Skeletal muscle tissue (tissue), 4 donors: Measurements from ENCODE around the gene GAA. TPM values are rescaled to one million over a fixed set of nuclear protein-coding genes. Genes with fewer than 3 reads are reported as not detected.

Experiments
- H3K27ac ChIP-seq: one replicate; pipeline ENCODE4 v1.7.0; 2013; ENCODE audit warnings: mild to moderate bottlenecking, low read depth, low read length, inconsistent platforms
- H3K27me3 ChIP-seq, 3 donors: one replicate each; pipeline ENCODE4 v1.7.0; 2013; ENCODE audit warnings: low read length in 3 of 3; ENCODE audit not compliant: control insufficient read depth in 3 of 3, insufficient read depth in 3 of 3
- H3K36me3 ChIP-seq, 3 donors: one replicate each; pipeline ENCODE4 v1.7.0; 2013; ENCODE audit warnings: low read length in 3 of 3; ENCODE audit not compliant: control insufficient read depth in 3 of 3, insufficient read depth in 3 of 3
- H3K4me1 ChIP-seq, 3 donors: one replicate each; pipeline ENCODE4 v1.7.0; 2013; ENCODE audit warnings: low read length in 3 of 3, mild to moderate bottlenecking in 3 of 3; ENCODE audit not compliant: control insufficient read depth in 3 of 3, insufficient read depth in 3 of 3
- H3K4me3 ChIP-seq, 3 donors: one replicate each; pipeline ENCODE4 v1.7.0; 2013; ENCODE audit warnings: low read length in 3 of 3
- H3K9ac ChIP-seq, 3 donors: one replicate each; pipeline ENCODE4 v1.7.0; 2013; ENCODE audit warnings: low read length in 3 of 3, mild to moderate bottlenecking in 3 of 3, moderate library complexity in 2 of 3, low read depth in 1 of 3
- H3K9me3 ChIP-seq, 3 donors: one replicate each; pipeline ENCODE4 v1.7.0; 2013; ENCODE audit warnings: low read length in 3 of 3; ENCODE audit not compliant: control insufficient read depth in 3 of 3
- total RNA-seq: library from RNA; depleted of rRNA; stranded (reverse); fragments of >200 nt; gene quantifications from one replicate; pipeline ENCODE4 v1.2.3, GENCODE V29; 2014
- donor health status: Osteomylitis.

GAA gene
- total RNA-seq, 1 donor from 2014 or later: 14.1 TPM

GRCh38 chr17:80102664-80103448, 1.5 kb downstream of the GAA start:
- Histone ChIP-seq H3K4me3 (peak overlapping the region in 1 of 3 donors; percentile 96), H3K27me3 (no peaks in the 10 kb centered on the region), H3K36me3 (peaks cover 0 to 8% (median 1%) of the 10 kb centered on the region in 3 donors), H3K9ac (no peak overlapping the region), H3K4me1 (peaks cover 11 to 14% (median 13%) of the 10 kb centered on the region in 3 donors), H3K9me3 (no peaks in the 10 kb centered on the region), H3K27ac (no peak overlapping the region)

- no peaks in the 10 kb centered on the region for H3K27me3 ChIP-seq
- H3K9me3 ChIP-seq: no peaks in the 10 kb centered on the region
- H3K36me3 ChIP-seq: peaks cover 0 to 13% (median 3%) of the 10 kb centered on the region in 3 donors
Observed at GRCh38 chr17:80103449-80104085, 2.2 kb downstream of the GAA start.

GRCh38 chr17:80104321-80104955, 3.1 kb downstream of the GAA start:
- Histone ChIP-seq H3K27ac (no peak overlapping the region), H3K9me3 (no peaks in the 10 kb centered on the region), H3K4me3 (no peak overlapping the region), H3K4me1 (peaks cover 11 to 14% (median 13%) of the 10 kb centered on the region in 3 donors), H3K9ac (no peak overlapping the region), H3K27me3 (no peaks in the 10 kb centered on the region), H3K36me3 (peaks cover 0 to 13% (median 10%) of the 10 kb centered on the region in 3 donors)

More at GRCh38 chr17:80103449-80104085, 2.2 kb downstream of the GAA start:
- H3K27ac ChIP-seq: no peak overlapping the region
- H3K4me1 ChIP-seq: peaks cover 11 to 14% (median 13%) of the 10 kb centered on the region in 3 donors
- H3K9ac ChIP-seq: no peak overlapping the region
- no peak overlapping the region for H3K4me3 ChIP-seq

GRCh38 chr17:80104956-80105375, 3.6 kb downstream of the GAA start:
- Histone ChIP-seq H3K9me3 (no peaks in the 10 kb centered on the region), H3K4me3 (no peak overlapping the region), H3K27me3 (no peaks in the 10 kb centered on the region), H3K9ac (no peak overlapping the region), H3K4me1 (peaks cover 11 to 14% (median 13%) of the 10 kb centered on the region in 3 donors), H3K36me3 (peaks cover 0 to 13% (median 10%) of the 10 kb centered on the region in 3 donors), H3K27ac (no peak overlapping the region)

GRCh38 chr17:80105762-80106161, 4.4 kb downstream of the GAA start:
- no peak overlapping the region for H3K4me3 ChIP-seq
- H3K27me3 ChIP-seq: no peaks in the 10 kb centered on the region
- H3K27ac ChIP-seq: no peak overlapping the region
- H3K36me3 ChIP-seq: peaks cover 3 to 18% (median 15%) of the 10 kb centered on the region in 3 donors
- H3K9ac ChIP-seq: no peak overlapping the region
- H3K9me3 ChIP-seq: no peaks in the 10 kb centered on the region
- H3K4me1 ChIP-seq: peaks cover 9 to 14% (median 10%) of the 10 kb centered on the region in 3 donors

GRCh38 chr17:80106176-80106575, 4.8 kb downstream of the GAA start:
- Histone ChIP-seq H3K4me1 (peaks cover 8 to 14% (median 9%) of the 10 kb centered on the region in 3 donors), H3K9ac (no peak overlapping the region), H3K9me3 (no peaks in the 10 kb centered on the region), H3K36me3 (peaks cover 5 to 18% (median 15%) of the 10 kb centered on the region in 3 donors), H3K4me3 (no peak overlapping the region), H3K27me3 (no peaks in the 10 kb centered on the region), H3K27ac (no peak overlapping the region)

GRCh38 chr17:80106751-80107150, 5.4 kb downstream of the GAA start:
- no peaks in the 10 kb centered on the region for H3K9me3 ChIP-seq
- H3K4me1 ChIP-seq: peaks cover 8 to 12% (median 8%) of the 10 kb centered on the region in 3 donors
- H3K36me3 ChIP-seq: peaks cover 5 to 16% (median 15%) of the 10 kb centered on the region in 3 donors
- no peak overlapping the region for H3K9ac ChIP-seq
- H3K27ac ChIP-seq: no peak overlapping the region
- H3K4me3 ChIP-seq: no peak overlapping the region
- no peaks in the 10 kb centered on the region for H3K27me3 ChIP-seq

- Histone ChIP-seq H3K27ac (no peak overlapping the region), H3K4me3 (no peak overlapping the region), H3K4me1 (peaks cover under 1 to 5% (median 1%) of the 10 kb centered on the region in 3 donors), H3K9me3 (no peaks in the 10 kb centered on the region), H3K9ac (no peak overlapping the region), H3K27me3 (no peaks in the 10 kb centered on the region), H3K36me3 (peaks cover 5 to 15% (median 15%) of the 10 kb centered on the region in 3 donors)
Observed at GRCh38 chr17:80107231-80108021, 6.0 kb downstream of the GAA start.
